ENCODE data around the gene EEF1G.

GRCh38 chr11:62546244-62546928, 27.3 kb downstream of the EEF1G start, which contains the start of gene AHNAK:
- TF ChIP-seq EP300 (IDR thresholded peaks at IDR 0.05; ENCODE audit: borderline replicate concordance) (no peak), YY1 (IDR thresholded peaks at IDR 0.05; ENCODE audit: low read depth) (no peak), CEBPB (IDR thresholded peaks at IDR 0.05) (no peak), TAF1 (IDR thresholded peaks at IDR 0.05; ENCODE audit: low read depth) (peak; percentile 55; the same call in 1 of the 2 replicates), MAX (IDR thresholded peaks at IDR 0.05) (peak; percentile 16; the same call in 1 of the 2 replicates), NFIC (IDR thresholded peaks at IDR 0.05) (no peak), CREB1 (IDR thresholded peaks at IDR 0.05; ENCODE audit: low read depth) (no peak), USF1 (IDR thresholded peaks at IDR 0.05) (no peak), RAD21 (IDR thresholded peaks at IDR 0.05; ENCODE audit: low read depth) (no peak)

Measured in Ishikawa (cell line).